Uterus (tissue), 4 donors: ENCODE data around the gene NBEA. TPM values are rescaled to one million over a fixed set of nuclear protein-coding genes. Genes with fewer than 3 reads are reported as not detected.

Source experiments
- DNase-seq, 2 donors: peaks; one replicate each; pipeline ENCODE4 v3.0.0-alpha.2; 2019 to 2020
- H3K27ac ChIP-seq, 2 donors: fragments of 200-600 bp; sonication (generic); 1 replicate in 1 of 2; 2 replicates in 1 of 2; pipeline ENCODE4 v1.5.1; 2016 to 2018
- H3K27me3 ChIP-seq, 2 donors: fragments of 200-600 bp; sonication (generic); one replicate each; pipeline ENCODE4 v1.5.1; 2018 to 2019; ENCODE audit warnings: control low read depth in 1 of 2
- H3K36me3 ChIP-seq, 2 donors: fragments of 200-600 bp; sonication (generic); one replicate each; pipeline ENCODE4 v1.5.1; 2019; ENCODE audit warnings: control low read depth in 1 of 2
- H3K4me1 ChIP-seq, 2 donors: fragments of 200-600 bp; sonication (generic); one replicate each; pipeline ENCODE4 v1.5.1; 2018 to 2019; ENCODE audit warnings: control low read depth in 1 of 2
- H3K4me3 ChIP-seq, 2 donors: fragments of 200-600 bp; sonication (generic); 1 replicate in 1 of 2; 2 replicates in 1 of 2; pipeline ENCODE4 v1.5.1; 2018 to 2019; ENCODE audit warnings: mild to moderate bottlenecking in 1 of 2
- H3K9me3 ChIP-seq, 2 donors: fragments of 200-600 bp; sonication (generic); one replicate each; pipeline ENCODE4 v1.5.1; 2019; ENCODE audit warnings: control low read depth in 1 of 2
- POLR2A ChIP-seq, 2 donors: fragments of 450-650 bp; IDR thresholded peaks; one replicate each; pipeline ENCODE4 v1.6.1; 2016; ENCODE audit warnings: antibody characterized with exemption in 2 of 2, mild to moderate bottlenecking in 1 of 2, moderate library complexity in 1 of 2
- intact Hi-C: fragments of 100-400 bp; cut with DNase I; formaldehyde crosslinking; loops from one replicate; pipeline ENCODE4 v1.15.1; 2023; ENCODE audit warnings: low total_unique reads
- total RNA-seq, 4 donors: library from RNA; depleted of rRNA in 3 of 4; stranded (reverse); fragments of >200 nt in 3 of 4; gene quantifications; one replicate each; pipeline versions ENCODE4 v1.1.0 to v1.2.4, GENCODE V29; 2014 to 2023
- TF ChIP-seq, protein P1 (sequence below), 4 experiments: fragments of 200-600 bp in 2 of 4; fragments of 450-650 bp in 2 of 4; sonication (generic) in 2 of 4; IDR thresholded peaks; one replicate each; pipeline ENCODE4 v1.5.1; 2016 to 2019; ENCODE audit warnings: antibody characterized with exemption in 4 of 4, mild to moderate bottlenecking in 2 of 4, moderate library complexity in 1 of 4
- donor health status: DM: yes; HTN: yes; CAD: no.

NBEA gene
- total RNA-seq, 4 donors from 2014 or later, result 15.6 to 58.1 (median 37.3) TPM

DNA sequence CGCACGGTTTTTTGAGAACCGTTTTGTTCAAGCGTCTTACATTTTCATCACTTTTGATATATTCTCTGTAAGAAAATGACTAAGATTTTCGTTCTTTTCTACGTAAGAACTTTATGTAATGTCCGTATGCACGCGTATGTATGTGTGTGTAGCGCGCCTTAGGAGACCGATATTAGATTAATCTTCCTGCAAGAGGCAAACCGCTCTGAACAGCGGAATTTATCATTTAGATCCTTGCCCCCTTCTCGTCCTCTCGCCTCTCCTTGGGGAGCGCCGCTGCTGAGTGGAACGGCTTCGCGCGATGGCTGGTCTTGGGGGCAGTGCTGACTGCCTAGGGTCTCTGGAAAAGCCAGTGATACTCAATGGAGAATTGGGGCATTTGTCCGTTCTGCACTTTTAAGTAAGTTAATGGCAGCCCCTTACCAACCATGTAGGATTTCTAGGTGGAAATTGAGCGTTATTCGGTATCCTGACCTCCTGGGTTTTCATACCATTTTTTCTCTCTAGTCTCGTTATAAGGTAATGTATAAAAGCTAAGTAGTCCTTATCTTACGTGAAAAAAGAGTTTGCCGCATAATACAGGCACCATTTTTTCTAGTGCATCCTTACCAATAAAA is 529.7 kb downstream of the NBEA start:
- intact Hi-C loops, result no loop called here

DNA sequence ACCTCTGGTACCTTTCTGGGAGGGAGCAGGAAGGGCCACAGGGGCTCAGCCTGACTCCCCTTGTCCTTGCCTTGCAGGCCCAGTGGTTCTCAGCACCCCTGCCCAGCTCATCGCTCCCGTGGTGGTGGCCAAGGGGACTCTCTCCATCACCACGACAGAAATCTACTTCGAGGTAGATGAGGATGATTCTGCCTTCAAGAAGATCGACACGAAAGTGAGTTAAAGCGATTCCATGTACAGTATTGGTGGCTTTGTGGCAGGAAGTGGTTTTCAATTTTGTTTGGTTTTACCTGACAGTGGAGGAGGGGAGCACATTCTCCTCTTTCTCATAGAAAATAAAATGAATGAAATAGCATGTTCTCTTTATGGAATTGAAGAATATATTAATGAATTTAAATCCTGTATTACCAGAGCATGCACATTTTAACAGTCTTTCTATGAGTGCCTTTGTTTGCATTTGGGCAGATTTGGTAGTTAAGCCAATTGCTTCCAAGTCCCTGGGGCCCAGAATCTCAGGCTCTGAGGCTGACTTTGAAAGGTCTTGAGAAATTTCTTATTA is 530.3 kb downstream of the NBEA start:
- H3K27me3 ChIP-seq, result no peaks in the 10 kb centered on the region
- no peaks in the 10 kb centered on the region for H3K9me3 ChIP-seq
- H3K4me3 ChIP-seq, result no peak overlapping the region
- no peak for DNase-seq
- H3K4me1 ChIP-seq, result no peaks in the 10 kb centered on the region
- no peaks in the 10 kb centered on the region for H3K36me3 ChIP-seq
- no peak overlapping the region for H3K27ac ChIP-seq
- TF ChIP-seq, protein P1, sequence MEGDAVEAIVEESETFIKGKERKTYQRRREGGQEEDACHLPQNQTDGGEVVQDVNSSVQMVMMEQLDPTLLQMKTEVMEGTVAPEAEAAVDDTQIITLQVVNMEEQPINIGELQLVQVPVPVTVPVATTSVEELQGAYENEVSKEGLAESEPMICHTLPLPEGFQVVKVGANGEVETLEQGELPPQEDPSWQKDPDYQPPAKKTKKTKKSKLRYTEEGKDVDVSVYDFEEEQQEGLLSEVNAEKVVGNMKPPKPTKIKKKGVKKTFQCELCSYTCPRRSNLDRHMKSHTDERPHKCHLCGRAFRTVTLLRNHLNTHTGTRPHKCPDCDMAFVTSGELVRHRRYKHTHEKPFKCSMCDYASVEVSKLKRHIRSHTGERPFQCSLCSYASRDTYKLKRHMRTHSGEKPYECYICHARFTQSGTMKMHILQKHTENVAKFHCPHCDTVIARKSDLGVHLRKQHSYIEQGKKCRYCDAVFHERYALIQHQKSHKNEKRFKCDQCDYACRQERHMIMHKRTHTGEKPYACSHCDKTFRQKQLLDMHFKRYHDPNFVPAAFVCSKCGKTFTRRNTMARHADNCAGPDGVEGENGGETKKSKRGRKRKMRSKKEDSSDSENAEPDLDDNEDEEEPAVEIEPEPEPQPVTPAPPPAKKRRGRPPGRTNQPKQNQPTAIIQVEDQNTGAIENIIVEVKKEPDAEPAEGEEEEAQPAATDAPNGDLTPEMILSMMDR (IDR thresholded peaks at IDR 0.05), result no peak
- TF ChIP-seq POLR2A (IDR thresholded peaks at IDR 0.05), result no peak
- intact Hi-C loops, result no loop called here

More for the DNA sequence above, 529.7 kb downstream of the NBEA start:
- H3K27me3 ChIP-seq, result no peaks in the 10 kb centered on the region
- DNase-seq, result no peak
- no peak for TF ChIP-seq POLR2A (IDR thresholded peaks at IDR 0.05)
- TF ChIP-seq, protein P1 (IDR thresholded peaks at IDR 0.05), result no peak
- H3K4me3 ChIP-seq, result no peak overlapping the region
- no peaks in the 10 kb centered on the region for H3K36me3 ChIP-seq
- H3K4me1 ChIP-seq, result no peaks in the 10 kb centered on the region
- H3K9me3 ChIP-seq, result no peaks in the 10 kb centered on the region
- H3K27ac ChIP-seq, result no peak overlapping the region

DNA sequence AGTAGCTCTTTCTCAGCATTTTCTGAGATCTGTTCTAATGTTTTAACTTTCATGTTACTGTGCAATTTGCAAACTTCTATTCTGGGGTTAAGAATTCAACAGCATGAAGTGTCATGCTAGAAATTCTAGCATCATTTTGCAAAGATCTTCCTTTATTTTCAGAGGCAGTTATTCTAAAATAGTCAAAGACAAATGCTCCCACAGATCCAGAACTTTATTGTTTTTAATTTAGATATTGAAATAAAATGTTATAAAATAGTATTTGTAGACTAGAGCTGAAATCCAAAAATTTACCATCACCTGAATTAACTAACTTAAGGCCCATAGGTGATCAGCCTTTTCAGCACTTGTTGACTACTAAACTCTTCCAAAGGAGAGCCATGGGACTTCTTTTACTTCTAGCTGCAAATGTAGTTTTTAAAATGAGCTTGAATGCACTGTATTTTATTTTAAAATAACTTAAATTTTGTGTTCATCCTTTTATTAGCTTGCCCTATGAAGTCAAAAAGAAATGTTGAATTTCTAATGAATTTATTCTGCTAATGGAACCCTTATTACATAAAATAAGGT is 531.2 kb downstream of the NBEA start:
- H3K27ac ChIP-seq, result no peak overlapping the region
- TF ChIP-seq, protein P1 (IDR thresholded peaks at IDR 0.05), result no peak
- TF ChIP-seq POLR2A (IDR thresholded peaks at IDR 0.05), result no peak
- no peak for DNase-seq

DNA sequence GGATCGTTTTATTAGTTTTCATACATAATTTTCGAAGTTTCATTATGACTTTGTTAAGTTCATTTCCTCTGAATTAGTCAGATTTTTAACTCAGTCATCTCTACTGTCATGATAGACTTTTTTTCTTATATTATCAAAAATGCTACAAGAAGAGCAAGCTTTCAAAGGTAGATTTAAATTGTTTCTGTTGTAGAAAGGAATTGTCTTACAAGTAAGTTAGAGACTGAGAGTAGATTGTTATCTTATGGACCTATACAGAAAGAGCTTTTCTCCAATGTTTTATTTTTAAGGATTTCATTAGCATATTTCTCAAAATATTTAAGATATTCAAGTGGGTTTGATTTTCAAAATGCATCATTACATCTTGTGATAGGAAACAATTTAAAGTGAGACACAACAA is 531.7 kb downstream of the NBEA start:
- intact Hi-C loops, result no loop called here
- no peaks in the 10 kb centered on the region for H3K4me1 ChIP-seq

More for the DNA sequence above, 531.2 kb downstream of the NBEA start:
- Histone ChIP-seq H3K9me3 (no peaks in the 10 kb centered on the region), H3K36me3 (no peaks in the 10 kb centered on the region), H3K4me3 (no peak overlapping the region), H3K4me1 (no peaks in the 10 kb centered on the region), H3K27me3 (no peaks in the 10 kb centered on the region)
- intact Hi-C loops, result no loop called here

More for the DNA sequence above, 531.7 kb downstream of the NBEA start:
- DNase-seq, result no peak
- TF ChIP-seq POLR2A (IDR thresholded peaks at IDR 0.05), result no peak
- TF ChIP-seq, protein P1 (IDR thresholded peaks at IDR 0.05), result no peak
- no peaks in the 10 kb centered on the region for H3K27me3 ChIP-seq
- no peaks in the 10 kb centered on the region for H3K36me3 ChIP-seq
- no peaks in the 10 kb centered on the region for H3K9me3 ChIP-seq
- no peak overlapping the region for H3K4me3 ChIP-seq
- no peak overlapping the region for H3K27ac ChIP-seq
